ENCODE measurements around the gene PREP. TPM values are rescaled to one million over a fixed set of nuclear protein-coding genes. Genes with fewer than 3 reads are reported as not detected.

Gene PREP
- total RNA-seq, 2 experiments from 2014 or later = 42.1 to 47.0 TPM

GRCh38 chr6:105310947-105311346 lies 91.9 kb downstream of the PREP start:
- ChIA-PET CTCF (interaction anchor here (0.6 kb wide), 1 partner anchor 61 kb away, joined by 5 read pairs; no protein-coding TSS in a partner anchor), POLR2A (no interaction called here)

GRCh38 chr6:105310371-105310770 lies 92.5 kb downstream of the PREP start:
- no peaks in the 10 kb centered on the region for H3K9me3 Mint-ChIP-seq
- ChIA-PET CTCF (no interaction called here), POLR2A (no interaction called here)
- H3K36me3 Mint-ChIP-seq (ENCODE audit: low read depth) = peaks cover 25% of the 10 kb centered on the region
- no peak overlapping the region for H3K27ac Mint-ChIP-seq
- DNase-seq = no peak
- no peak overlapping the region for H3K4me3 Mint-ChIP-seq
- no peaks in the 10 kb centered on the region for H3K27me3 Mint-ChIP-seq
- no peaks in the 10 kb centered on the region for H3K4me1 Mint-ChIP-seq

More at GRCh38 chr6:105310947-105311346, 91.9 kb downstream of the PREP start:
- DNase-seq = no peak
- H3K36me3 Mint-ChIP-seq (ENCODE audit: low read depth) = peaks cover 29% of the 10 kb centered on the region
- H3K9me3 Mint-ChIP-seq = no peaks in the 10 kb centered on the region
- no peak overlapping the region for H3K27ac Mint-ChIP-seq
- no peak overlapping the region for H3K4me3 Mint-ChIP-seq
- no peaks in the 10 kb centered on the region for H3K4me1 Mint-ChIP-seq
- H3K27me3 Mint-ChIP-seq = no peaks in the 10 kb centered on the region

- H3K27ac Mint-ChIP-seq = no peak overlapping the region
- H3K27me3 Mint-ChIP-seq = no peaks in the 10 kb centered on the region
- H3K9me3 Mint-ChIP-seq = no peaks in the 10 kb centered on the region
- H3K36me3 Mint-ChIP-seq (ENCODE audit: low read depth) = peaks cover 21% of the 10 kb centered on the region
- ChIA-PET CTCF (interaction anchor here (1.1 kb wide), 1 partner anchor 192 kb away, joined by 3 read pairs; no protein-coding TSS in a partner anchor), POLR2A (no interaction called here)
- no peak for DNase-seq
- H3K4me1 Mint-ChIP-seq = no peaks in the 10 kb centered on the region
- no peak overlapping the region for H3K4me3 Mint-ChIP-seq
Observed at GRCh38 chr6:105308840-105309239, 94.0 kb downstream of the PREP start.

- Mint-ChIP-seq H3K4me3 (no peak overlapping the region), H3K9me3 (no peaks in the 10 kb centered on the region), H3K4me1 (no peaks in the 10 kb centered on the region), H3K27ac (no peak overlapping the region), H3K27me3 (no peaks in the 10 kb centered on the region), H3K36me3 (ENCODE audit: low read depth) (peaks cover 20% of the 10 kb centered on the region)
- POLR2A ChIA-PET = no interaction called here
- CTCF ChIA-PET = no interaction called here
- DNase-seq = no peak
Observed at GRCh38 chr6:105305521-105305920, 97.4 kb downstream of the PREP start.

- ChIA-PET POLR2A (no interaction called here), CTCF (no interaction called here)
- peaks cover 20% of the 10 kb centered on the region for H3K36me3 Mint-ChIP-seq (ENCODE audit: low read depth)
- no peaks in the 10 kb centered on the region for H3K4me1 Mint-ChIP-seq
- H3K27me3 Mint-ChIP-seq = no peaks in the 10 kb centered on the region
- no peak overlapping the region for H3K27ac Mint-ChIP-seq
- H3K9me3 Mint-ChIP-seq = no peaks in the 10 kb centered on the region
- DNase-seq = no peak
- H3K4me3 Mint-ChIP-seq = no peak overlapping the region
Observed at GRCh38 chr6:105304825-105305224, 98.1 kb downstream of the PREP start.

- H3K4me1 Mint-ChIP-seq = no peaks in the 10 kb centered on the region
- peaks cover 20% of the 10 kb centered on the region for H3K36me3 Mint-ChIP-seq (ENCODE audit: low read depth)
- no peaks in the 10 kb centered on the region for H3K27me3 Mint-ChIP-seq
- H3K9me3 Mint-ChIP-seq = no peaks in the 10 kb centered on the region
- no peak for DNase-seq
- ChIA-PET CTCF (no interaction called here), POLR2A (no interaction called here)
- no peak overlapping the region for H3K27ac Mint-ChIP-seq
- H3K4me3 Mint-ChIP-seq = no peak overlapping the region
Observed at GRCh38 chr6:105304366-105304765, 98.5 kb downstream of the PREP start.

- no peaks in the 10 kb centered on the region for H3K4me1 Mint-ChIP-seq
- H3K36me3 Mint-ChIP-seq (ENCODE audit: low read depth) = peaks cover 17% of the 10 kb centered on the region
- no peak for DNase-seq
- no peaks in the 10 kb centered on the region for H3K27me3 Mint-ChIP-seq
- POLR2A ChIA-PET = no interaction called here
- H3K27ac Mint-ChIP-seq = no peak overlapping the region
- H3K9me3 Mint-ChIP-seq = no peaks in the 10 kb centered on the region
- CTCF ChIA-PET = no interaction called here
- no peak overlapping the region for H3K4me3 Mint-ChIP-seq
Observed at GRCh38 chr6:105302617-105303128, 100.2 kb downstream of the PREP start.

- Mint-ChIP-seq H3K4me1 (no peaks in the 10 kb centered on the region), H3K9me3 (no peaks in the 10 kb centered on the region), H3K27ac (no peak overlapping the region), H3K27me3 (no peaks in the 10 kb centered on the region), H3K4me3 (no peak overlapping the region), H3K36me3 (ENCODE audit: low read depth) (peaks cover 15% of the 10 kb centered on the region)
- POLR2A ChIA-PET = no interaction called here
- no peak for DNase-seq
- CTCF ChIA-PET = no interaction called here
Observed at GRCh38 chr6:105301756-105302616, 100.9 kb downstream of the PREP start.

GRCh38 chr6:105301072-105301503 lies 101.8 kb downstream of the PREP start:
- Mint-ChIP-seq H3K27ac (no peak overlapping the region), H3K36me3 (ENCODE audit: low read depth) (peaks cover 18% of the 10 kb centered on the region), H3K4me3 (no peak overlapping the region), H3K9me3 (no peaks in the 10 kb centered on the region), H3K27me3 (no peaks in the 10 kb centered on the region), H3K4me1 (no peaks in the 10 kb centered on the region)
- DNase-seq = no peak
- ChIA-PET CTCF (no interaction called here), POLR2A (no interaction called here)

- Mint-ChIP-seq H3K36me3 (ENCODE audit: low read depth) (peaks cover 20% of the 10 kb centered on the region), H3K4me1 (no peaks in the 10 kb centered on the region), H3K27me3 (no peaks in the 10 kb centered on the region), H3K9me3 (no peaks in the 10 kb centered on the region), H3K4me3 (no peak overlapping the region), H3K27ac (no peak overlapping the region)
- CTCF ChIA-PET = interaction anchor here (0.6 kb wide), 1 partner anchor 22 kb away, joined by 3 read pairs; no protein-coding TSS in a partner anchor
- POLR2A ChIA-PET = no interaction called here
- no peak for DNase-seq
Observed at GRCh38 chr6:105300090-105300489, 102.8 kb downstream of the PREP start.

- no peak overlapping the region for H3K27ac Mint-ChIP-seq
- peaks cover 7% of the 10 kb centered on the region for H3K4me1 Mint-ChIP-seq
- no peak overlapping the region for H3K4me3 Mint-ChIP-seq
- CTCF ChIA-PET = no interaction called here
- H3K36me3 Mint-ChIP-seq (ENCODE audit: low read depth) = peaks cover 14% of the 10 kb centered on the region
- H3K27me3 Mint-ChIP-seq = no peaks in the 10 kb centered on the region
- H3K9me3 Mint-ChIP-seq = no peaks in the 10 kb centered on the region
- POLR2A ChIA-PET = no interaction called here
- DNase-seq = no peak
Observed at GRCh38 chr6:105294129-105294528, 108.8 kb downstream of the PREP start.

GRCh38 chr6:105292689-105293339 lies 110.1 kb downstream of the PREP start:
- Mint-ChIP-seq H3K9me3 (no peaks in the 10 kb centered on the region), H3K27ac (no peak overlapping the region), H3K4me3 (no peak overlapping the region), H3K27me3 (no peaks in the 10 kb centered on the region), H3K36me3 (ENCODE audit: low read depth) (peaks cover 22% of the 10 kb centered on the region), H3K4me1 (peaks cover 7% of the 10 kb centered on the region)
- DNase-seq = no peak
- ChIA-PET CTCF (interaction anchor here (0.7 kb wide), 1 partner anchor 33 kb away, joined by 3 read pairs; no protein-coding TSS in a partner anchor), POLR2A (no interaction called here)

GRCh38 chr6:105291525-105291924 lies 111.4 kb downstream of the PREP start:
- Mint-ChIP-seq H3K9me3 (no peaks in the 10 kb centered on the region), H3K4me1 (peaks cover 7% of the 10 kb centered on the region), H3K36me3 (ENCODE audit: low read depth) (peaks cover 22% of the 10 kb centered on the region), H3K27ac (no peak overlapping the region), H3K27me3 (no peaks in the 10 kb centered on the region), H3K4me3 (no peak overlapping the region)
- ChIA-PET POLR2A (no interaction called here), CTCF (no interaction called here)
- DNase-seq = no peak

All from activated CD4-positive, alpha-beta T cell treated with anti-CD3 and anti-CD28 coated beads, Interleukin-2, amount 10 ng/mL, durations not matched to agents 7 days and 5 days (primary cell).